GM19240 (cell line): ENCODE data around the gene ST6GALNAC3.
"Not testable (repeated sequence)": the region's sequence is repeated elsewhere in the genome, so short reads cannot be mapped to it uniquely, and the experiment has no call there.

ENCODE experiments used
- DNase-seq: peaks from one replicate; pipeline ENCODE4 v3.0.0; 2011; ENCODE audit warnings: low spot score; ENCODE audit not compliant: insufficient read length

Gene ST6GALNAC3

DNA sequence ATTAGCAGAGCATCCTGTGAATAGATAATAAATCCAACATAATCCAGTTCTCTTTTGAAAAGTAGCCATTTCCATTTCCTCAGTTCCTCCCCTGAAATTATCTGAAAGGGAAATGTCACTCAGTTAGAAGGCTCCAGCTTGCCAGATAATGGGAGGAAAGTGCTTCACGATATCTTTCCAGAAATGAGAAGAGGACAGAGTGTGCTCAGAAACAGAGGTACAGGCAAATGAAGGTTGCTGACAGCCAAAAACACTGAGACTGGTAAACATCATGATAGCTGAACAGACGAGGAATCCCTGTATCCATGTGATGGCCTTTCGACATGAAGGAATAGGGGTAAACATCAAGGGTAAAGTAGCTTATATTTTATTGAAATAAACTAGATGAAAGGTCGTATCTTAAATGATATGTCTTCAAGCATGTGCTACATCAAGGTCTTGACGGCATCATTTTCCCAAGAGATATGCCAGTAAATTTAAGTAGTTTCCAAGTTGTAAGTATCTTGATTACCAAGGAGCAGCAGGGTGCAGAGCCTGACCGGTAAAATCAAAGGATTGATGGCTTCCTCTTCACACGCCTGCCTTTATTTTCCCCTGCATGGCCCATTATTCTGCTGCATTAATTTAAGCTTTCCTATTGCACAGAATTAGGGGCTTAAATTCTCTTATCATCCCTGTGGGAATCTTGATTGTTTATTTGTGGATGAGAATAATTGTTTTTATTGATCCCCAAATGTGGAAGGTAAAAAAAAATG, 548.4 kb downstream of the ST6GALNAC3 start:
- DNase-seq, result no peak

DNA sequence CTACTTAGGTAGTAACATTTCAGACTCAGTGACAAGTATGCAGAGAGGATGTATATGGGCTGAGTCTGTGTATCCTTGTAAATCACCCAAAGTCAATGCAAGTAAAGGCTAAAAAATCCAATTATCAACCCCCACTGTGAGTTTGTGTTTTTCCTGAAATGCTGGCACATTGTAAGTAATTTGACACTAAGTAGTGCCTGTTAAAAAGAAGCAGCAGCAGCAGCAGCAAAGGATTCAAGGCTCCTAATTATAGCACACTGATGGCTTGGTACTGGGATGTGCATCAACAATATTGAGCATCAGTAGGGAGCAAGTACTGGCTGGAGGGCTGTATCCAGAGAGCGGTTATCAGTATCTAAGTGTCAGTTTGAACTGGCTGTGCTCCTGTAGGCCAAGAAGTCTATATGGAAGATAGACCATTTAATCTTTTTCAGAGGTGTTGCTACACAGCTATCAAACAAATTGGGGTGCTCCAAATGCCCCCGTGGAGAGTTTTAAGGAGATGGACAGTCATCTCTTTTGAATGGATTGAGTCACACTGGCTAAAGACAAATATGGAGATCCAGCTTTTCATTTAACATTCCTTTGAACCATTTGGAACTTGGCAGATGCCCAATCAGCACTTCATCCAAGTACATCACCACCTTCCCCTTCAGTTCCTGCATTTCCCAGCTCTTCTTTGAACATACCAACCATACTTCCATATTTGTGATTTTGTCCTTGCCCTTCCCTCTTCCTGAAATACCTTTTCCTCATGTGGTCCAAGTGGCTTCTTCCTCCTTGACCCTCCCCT, 551.5 kb downstream of the ST6GALNAC3 start:
- no peak for DNase-seq

DNA sequence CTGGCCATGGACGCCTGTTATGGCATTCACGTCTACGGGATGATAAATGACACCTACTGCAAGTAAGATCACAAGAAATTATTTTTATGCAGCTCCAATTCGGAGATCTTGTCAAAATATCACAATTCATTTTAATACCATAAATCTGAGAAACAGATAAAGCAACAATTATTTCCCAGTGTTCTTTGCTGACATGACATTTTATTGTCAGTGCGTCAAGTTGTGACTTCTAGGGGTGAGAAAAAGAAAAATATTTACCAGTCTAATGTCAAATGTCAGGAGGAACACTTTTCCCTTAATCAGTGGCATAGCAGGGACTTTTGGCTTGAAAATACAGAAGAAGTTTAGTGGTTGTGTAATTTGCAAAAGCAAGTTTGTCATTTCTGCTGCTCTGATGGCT, 553.0 kb downstream of the ST6GALNAC3 start:
- no peak for DNase-seq

DNA sequence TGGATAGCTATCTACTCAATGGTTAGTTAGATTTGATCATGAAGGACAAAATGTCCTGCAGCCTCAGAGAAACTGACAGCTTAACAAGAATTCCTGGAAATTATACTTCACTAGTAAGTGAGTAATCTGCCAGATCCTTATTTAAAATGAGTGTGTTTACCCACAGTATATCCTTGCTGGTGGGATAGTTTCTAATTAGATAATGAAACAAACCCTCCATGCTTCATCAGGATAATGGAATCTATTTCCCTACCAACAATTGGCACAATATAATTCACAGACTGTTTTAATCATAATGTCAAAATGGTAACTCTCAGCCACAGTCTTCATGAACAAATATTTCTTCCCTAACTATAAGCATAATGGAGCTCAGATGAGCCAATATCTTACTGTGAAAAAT, 553.4 kb downstream of the ST6GALNAC3 start:
- DNase-seq, result no peak

DNA sequence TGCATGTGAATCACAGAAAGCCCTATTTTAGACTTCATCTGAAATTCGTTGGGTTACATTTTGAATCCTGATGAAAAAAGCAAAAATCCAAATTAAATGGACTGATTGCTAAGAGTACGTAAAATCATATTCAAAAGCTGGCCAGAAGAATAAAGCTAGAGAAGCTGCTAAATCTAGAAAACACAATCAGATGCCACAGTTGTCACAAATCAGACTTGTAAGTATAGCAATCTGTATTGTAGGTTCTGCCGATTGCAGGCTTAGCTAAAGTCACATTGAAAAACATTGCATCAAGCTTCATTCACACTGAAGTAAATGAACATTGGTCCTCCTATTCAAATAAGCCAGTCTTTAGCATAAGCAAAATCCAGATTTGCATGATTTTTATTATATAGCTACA, 557.6 kb downstream of the ST6GALNAC3 start:
- no peak for DNase-seq

DNA sequence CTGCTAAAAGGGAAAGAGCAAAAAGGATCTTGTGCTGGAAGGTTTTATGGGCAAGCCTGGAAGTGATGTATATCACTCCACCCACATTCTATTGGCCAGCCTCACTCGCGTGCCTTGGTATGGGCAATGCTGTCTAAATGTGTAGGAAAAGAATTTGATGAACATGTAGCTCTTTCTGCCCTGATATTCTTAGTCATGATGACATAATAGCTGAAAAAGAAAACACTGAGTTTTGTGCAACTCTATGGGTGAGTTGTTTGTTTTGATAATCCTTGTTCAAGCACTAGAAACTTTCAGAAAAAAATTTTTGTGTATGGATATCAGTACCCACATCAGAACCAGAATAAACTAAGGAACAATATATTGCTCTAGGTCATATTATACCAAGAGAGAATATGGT, 561.2 kb downstream of the ST6GALNAC3 start:
- DNase-seq, result no peak

DNA sequence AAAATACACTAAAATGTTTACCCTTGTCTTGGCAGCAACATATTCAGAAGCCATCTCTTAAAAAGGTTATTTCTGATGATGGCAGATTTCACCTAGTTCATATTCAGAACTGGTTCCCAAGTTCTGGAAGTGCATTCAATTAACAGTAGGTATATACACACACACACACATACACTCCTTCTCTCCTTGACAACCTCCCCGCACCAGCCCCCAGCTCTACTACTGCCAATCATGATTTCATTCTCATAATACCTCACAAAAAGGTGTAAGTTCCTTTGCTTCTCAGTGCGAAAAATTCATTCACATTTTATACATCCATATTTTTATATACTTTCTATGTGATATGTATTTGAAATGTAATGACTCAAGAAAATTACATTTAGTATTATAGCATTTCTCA, 564.6 kb downstream of the ST6GALNAC3 start:
- DNase-seq, result no peak

DNA sequence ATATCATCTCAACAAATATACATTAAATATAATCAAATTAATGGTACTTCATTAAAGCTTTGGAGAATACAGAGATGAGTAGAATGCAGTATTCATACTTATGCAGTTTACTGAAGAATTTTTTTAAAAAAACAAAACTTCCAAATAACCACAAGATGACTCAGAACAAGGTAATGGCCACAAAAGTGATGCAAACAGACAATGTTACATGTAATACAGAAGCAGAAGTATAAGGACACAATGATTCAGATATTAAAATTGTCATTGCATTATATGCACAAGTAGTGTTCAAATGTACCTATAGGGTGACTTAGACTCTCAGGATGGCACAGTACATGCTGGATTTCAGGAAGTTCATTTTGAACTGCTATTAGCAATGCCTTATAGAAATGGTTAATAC, 565.5 kb downstream of the ST6GALNAC3 start:
- no peak for DNase-seq

DNA sequence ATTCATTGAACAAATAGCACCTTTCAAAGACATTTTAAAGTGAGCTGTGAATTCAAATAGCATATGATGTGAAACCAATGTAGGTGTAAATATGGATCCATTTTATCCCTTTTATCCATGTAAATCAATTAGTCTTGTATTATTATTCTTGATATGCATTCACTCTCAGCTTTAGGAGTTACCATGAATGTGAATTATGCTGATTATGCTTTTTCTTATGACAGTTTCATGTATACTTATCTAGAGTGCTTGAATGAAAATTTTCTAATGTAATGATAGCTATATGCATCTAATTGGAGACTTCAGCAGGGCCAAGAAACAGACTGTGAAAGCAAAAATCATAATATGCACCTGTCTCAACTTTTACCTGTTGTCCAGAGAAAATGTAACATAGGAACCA, 566.2 kb downstream of the ST6GALNAC3 start:
- no peak for DNase-seq

DNA sequence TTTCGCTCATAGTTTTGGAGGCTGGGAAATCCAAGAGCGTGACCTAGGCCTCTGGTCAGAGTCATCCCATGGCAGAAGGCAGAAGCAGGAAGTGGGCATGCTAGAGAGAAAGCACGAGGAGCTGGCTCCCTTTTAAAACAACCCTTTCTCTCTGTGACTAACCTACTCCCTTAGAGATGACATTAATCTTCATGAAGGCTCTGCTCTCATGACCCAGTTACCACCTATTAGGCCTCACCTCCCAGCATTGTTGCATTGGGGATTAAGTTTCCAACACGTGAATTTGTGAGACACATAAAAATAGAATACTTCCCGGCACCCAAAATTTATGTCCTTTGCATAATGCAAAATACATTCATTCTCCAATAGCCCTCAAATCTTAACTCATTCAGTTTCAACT, 569.6 kb downstream of the ST6GALNAC3 start:
- no peak for DNase-seq

DNA sequence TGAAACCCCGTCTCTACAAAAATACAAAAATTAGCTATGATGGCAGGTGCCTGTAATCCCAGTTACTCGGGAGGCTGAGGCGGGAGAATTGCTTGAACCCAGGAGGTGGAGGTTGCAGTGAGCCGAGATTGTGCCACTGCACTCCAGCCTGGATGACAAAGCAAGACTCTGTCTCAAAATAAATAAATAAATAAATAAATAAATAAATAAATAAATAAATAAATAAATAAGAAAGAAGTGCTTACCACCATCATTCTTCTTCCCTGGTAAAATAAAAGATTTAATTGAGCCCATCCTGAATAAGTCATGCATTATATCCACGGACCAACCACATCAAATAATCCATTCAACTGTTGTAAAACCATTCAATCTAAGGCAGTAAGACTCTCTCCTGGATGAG, 578.3 kb downstream of the ST6GALNAC3 start:
- not testable (repeated sequence) for DNase-seq

DNA sequence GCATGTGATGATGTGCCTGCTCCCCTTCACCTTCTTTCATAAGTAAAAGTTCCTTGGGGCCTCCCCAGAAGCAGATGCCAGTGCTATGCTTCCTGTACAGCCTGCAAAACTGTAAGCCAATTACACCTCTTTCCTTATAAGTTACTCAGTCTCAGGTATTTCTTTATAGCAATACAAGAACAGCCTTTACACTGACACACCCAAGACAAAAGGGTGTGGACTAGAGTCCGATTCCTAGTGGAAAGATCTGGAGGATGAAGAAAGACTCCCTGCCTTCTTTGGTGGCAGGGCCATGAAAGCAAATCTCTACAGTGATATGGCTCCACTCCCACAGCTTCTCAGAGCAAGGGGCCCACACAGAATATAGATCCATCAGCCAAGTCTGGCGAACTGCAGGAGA, 583.1 kb downstream of the ST6GALNAC3 start:
- DNase-seq, result no peak

DNA sequence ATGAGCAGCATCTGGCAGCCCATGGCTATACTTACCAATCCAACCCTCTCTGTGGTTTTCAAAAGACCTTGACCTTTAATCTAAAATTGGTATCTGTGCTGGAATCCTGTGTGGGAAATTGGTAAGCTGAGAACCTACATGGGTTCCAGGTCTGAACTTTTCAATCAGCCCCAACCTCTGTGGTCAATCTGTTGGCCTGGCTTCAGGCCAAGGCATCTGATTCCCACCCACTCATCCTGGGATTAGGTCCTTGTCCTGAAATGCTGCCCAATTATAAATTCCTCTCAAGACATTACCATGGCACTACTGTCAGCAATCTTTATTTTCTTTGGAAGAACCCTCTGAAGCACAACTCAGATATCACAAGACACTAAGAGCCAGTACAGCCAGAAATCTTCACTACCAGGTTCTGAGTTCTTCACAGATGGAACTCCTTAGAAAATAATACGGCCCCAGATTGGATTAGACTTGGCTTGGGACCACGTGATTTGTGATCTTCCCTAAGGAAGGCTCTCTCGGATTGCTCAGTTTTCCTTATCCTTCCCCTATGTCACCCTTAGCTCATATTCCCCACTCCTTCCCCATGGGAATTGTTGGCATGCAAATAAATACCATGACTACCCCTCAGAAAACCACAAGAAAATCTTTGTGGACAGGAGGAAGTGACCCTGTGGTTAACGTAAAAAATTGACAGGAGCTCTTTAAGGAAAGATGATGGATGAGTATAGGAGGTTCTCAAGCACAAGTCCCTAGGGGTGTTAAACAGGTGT, 584.8 kb downstream of the ST6GALNAC3 start:
- no peak for DNase-seq

DNA sequence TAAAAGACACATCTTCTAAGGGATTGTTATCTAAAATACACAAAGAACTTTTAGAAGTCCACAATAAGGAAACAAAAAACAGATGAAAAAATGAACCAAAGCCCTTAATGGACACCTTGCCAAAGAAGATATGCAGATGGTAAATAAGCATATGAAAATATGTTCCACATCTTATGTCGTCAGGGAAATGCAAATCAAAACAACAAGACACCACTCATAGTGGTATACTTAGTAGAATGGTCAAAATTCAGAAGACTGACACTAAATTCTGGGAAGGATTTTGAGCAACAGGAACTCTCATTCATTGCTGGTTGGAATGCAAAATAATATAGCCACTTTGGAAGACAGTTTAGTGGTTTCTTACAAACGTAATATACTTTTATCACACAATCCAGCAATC, 587.0 kb downstream of the ST6GALNAC3 start:
- no peak for DNase-seq

DNA sequence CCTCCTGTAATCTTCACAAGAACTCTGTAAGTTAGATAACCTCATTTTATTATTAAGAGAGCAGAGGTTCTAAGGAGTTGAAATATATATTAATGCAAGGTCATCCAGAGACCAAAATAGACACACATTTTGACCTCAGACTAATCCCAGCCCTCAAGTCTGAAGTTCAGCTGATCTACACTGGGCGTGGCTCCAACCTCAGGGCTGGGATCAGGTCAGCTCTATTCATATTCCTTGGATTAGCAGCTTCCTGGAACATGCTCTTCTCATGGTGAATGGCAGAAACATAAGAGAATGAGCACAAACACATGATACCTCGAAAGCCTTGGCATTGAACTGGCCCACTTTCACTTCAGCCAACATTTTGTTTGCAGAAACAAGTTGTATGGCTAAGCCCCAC, 592.0 kb downstream of the ST6GALNAC3 start:
- no peak for DNase-seq

DNA sequence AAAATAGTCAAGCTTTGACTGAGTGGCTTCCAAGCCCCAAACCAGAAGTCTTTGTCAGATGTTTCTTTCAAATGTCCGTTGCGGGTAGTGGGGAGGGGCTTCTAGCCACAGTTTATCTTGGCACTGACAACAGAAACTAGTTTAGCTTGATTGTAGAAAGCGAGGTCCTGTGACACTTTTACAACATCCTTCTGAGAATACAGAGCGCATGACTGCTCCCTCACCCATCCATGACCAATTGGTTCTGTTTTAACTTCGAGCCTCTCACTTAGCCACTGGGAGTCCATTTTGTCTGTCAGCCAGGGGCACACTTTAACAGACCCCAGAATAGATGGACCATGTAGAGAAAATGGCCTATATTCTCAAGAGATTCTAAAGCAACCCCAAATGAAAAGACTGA, 593.5 kb downstream of the ST6GALNAC3 start:
- no peak for DNase-seq

DNA sequence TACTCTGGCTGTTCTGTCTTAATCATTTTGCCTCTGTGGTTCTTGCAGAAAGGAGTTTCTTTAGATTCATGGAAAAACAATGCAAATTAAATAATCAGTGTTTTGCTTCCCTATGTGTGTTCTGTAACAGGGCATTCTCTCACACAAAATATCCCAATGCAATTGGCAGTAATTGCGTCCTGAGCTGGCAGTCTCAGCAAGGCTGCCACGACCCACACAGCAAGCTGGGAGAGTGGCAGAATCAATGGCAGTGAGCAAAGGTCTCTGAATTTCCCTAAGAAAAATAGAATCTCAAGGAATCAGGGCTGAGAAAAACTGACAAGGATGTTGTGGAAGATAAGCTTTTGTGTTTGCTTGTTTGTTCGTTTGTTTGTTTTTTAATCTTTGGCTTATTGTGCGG, 594.6 kb downstream of the ST6GALNAC3 start:
- no peak for DNase-seq

DNA sequence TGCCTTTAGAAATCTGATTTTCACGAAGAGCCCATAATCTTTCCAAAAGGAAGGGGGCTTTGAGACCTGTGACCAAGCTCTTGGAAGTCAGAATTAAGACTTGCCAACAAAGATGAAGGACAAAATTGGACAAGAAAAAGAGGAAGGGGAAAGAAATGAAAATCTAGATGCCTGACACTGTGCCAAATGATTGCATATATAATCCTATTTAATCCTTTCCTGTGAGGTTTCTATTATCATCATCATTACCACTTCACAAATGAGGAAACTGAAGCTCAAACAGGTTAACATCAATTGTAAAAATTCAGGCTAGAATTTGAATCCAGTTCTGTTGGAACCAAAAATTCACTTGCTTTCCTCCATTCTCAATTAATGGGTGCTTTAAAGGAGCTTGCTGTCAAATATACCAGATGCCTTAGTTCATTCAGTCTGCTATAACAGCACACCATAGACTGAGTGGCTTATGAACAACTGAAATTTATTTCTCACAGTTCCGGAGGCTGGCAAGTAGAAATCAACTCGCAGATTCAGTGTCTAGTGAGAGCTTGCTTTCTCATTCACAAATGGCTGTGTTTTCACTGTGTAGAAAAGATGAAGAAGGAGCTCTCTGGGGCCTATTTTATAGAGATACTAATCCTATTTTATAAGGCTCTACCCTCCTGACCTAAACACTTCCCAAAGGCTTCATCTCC, 595.2 kb downstream of the ST6GALNAC3 start:
- DNase-seq, result no peak

DNA sequence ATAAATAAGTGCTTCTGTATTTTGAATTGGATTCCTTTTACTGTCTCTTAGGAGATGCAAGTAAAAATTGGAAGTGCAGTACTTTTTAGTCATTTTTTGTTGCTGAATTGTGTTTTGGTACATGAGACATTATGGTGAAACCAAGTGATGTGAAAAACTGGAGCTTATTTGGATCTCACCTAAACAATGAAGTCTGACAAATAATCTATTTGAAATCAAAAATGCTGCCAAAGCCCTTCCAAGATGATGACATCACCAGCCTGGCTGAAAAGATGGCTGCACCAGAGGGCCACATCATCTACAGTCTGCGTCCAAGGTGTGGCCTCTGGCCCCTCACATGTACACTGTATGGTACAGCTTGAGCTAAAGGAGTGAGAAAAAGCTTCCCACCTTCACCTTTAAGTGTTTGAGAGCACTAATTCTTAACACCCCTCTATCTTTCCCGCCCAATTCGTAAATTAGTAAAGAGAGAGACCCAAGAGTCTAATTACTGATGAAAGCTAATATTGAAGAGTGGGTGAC, 600.2 kb downstream of the ST6GALNAC3 start:
- no peak for DNase-seq

DNA sequence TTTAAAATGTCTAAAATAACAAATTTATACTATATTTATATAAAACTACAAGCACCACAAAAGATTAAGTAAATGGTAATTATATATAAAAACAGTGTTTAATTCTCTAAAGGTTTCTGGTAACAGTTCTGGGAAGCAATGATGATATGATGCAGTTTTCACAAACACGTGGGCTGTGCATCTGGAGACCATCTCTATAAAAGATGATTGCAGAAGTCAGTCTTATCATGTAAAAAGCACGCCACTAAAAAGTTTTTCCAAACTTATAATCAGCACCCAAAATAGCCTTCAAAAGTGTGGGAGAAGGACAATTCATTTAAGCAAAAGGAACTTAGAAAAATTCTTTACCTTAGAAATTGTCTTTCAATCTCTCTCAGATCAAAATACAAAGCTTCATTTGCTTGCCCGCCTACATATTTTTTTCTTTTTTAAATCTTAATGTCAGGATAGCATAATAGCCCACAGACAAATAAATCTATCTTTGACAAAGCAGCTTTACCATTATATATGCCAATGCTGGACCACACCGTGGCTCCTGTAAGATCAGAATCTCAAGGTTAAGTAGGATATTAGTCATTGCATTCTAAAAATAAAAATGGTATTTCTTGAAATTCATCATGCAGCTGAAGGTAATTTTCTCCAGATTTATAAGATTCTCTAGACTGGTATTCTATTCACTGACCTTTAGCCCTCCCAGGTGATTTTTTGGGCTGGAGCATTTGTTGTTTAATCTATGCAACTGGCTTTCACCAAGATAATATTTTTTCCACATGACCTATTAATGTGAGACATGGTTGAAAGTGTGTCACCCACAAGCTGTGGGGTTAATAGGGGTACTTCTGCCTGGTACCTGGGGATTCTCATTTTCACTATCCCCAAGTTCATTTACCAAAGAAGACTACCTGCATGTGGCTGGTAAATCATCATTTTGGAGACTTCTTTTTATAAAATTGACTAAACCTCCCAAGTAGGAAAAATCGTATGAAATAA, 603.2 kb downstream of the ST6GALNAC3 start:
- DNase-seq, result no peak
